Thymus (tissue), 11 donors: ENCODE measurements around the gene ARHGAP33. TPM values are rescaled to one million over a fixed set of nuclear protein-coding genes. Genes with fewer than 3 reads are reported as not detected.
"Not testable (repeated sequence)": the region's sequence is repeated elsewhere in the genome, so short reads cannot be mapped to it uniquely, and the experiment has no call there.

Experiments
- DNase-seq, 9 donors: peaks; one replicate each; pipeline ENCODE4 v3.0.0-alpha.2; 2013; ENCODE audit warnings: low spot score in 9 of 9, low read depth in 6 of 9, missing footprints in 1 of 9
- H3K27ac ChIP-seq, 2 donors: one replicate each; pipeline ENCODE4 v1.5.1; 2013; ENCODE audit warnings: control low read depth in 1 of 2, low read depth in 1 of 2, low read length in 1 of 2, mild to moderate bottlenecking in 1 of 2, moderate library complexity in 1 of 2
- H3K27me3 ChIP-seq, 2 donors: one replicate each; pipeline ENCODE4 v1.5.1; 2013; ENCODE audit warnings: low read length in 1 of 2; ENCODE audit not compliant: control insufficient read depth in 2 of 2, insufficient read depth in 1 of 2
- H3K36me3 ChIP-seq, 2 donors: one replicate each; pipeline ENCODE4 v1.5.1; 2013; ENCODE audit warnings: low read length in 1 of 2, mild to moderate bottlenecking in 1 of 2, moderate library complexity in 1 of 2; ENCODE audit not compliant: control insufficient read depth in 2 of 2, insufficient read depth in 2 of 2
- H3K4me1 ChIP-seq, 2 donors: one replicate each; pipeline ENCODE4 v1.5.1; 2013; ENCODE audit warnings: low read length in 2 of 2; ENCODE audit not compliant: control insufficient read depth in 2 of 2, insufficient read depth in 2 of 2
- H3K4me3 ChIP-seq, 2 donors: one replicate each; pipeline ENCODE4 v1.5.1; 2013; ENCODE audit warnings: low read length in 2 of 2, control low read depth in 1 of 2, mild to moderate bottlenecking in 1 of 2
- H3K9me3 ChIP-seq, 2 donors: one replicate each; pipeline ENCODE4 v1.5.1; 2013; ENCODE audit warnings: low read length in 1 of 2, mild to moderate bottlenecking in 1 of 2; ENCODE audit not compliant: control insufficient read depth in 2 of 2, insufficient read depth in 1 of 2
- WGBS: extraction: QIAGEN DNeasy Blood & Tissue Kit; methylation state at CpG from one replicate; pipeline ENCODE4 v1.1.7; 2013; 5-methylcytosine and 5-hydroxymethylcytosine counted together
- polyA plus RNA-seq: library from polyadenylated mRNA; stranded (reverse); fragments of 200-250 nt; gene quantifications from one replicate; pipeline ENCODE4 v1.2.3, GENCODE V29; 2013
- total RNA-seq: library from RNA; stranded (reverse); fragments of 120-200 nt; gene quantifications from one replicate; pipeline ENCODE4 v1.2.4, GENCODE V29; 2013
- donor health status: healthy.

The ARHGAP33 gene
- total and polyA plus RNA-seq, 2 donors = 1.5 to 18.6 TPM

GRCh38 chr19:35789195-35789977 lies 14.0 kb downstream of the ARHGAP33 start:
- Histone ChIP-seq H3K27me3 (no peaks in the 10 kb centered on the region), H3K36me3 (peaks cover 8 to 34% of the 10 kb centered on the region in 2 donors), H3K4me1 (no peaks in the 10 kb centered on the region), H3K27ac (no peak overlapping the region), H3K9me3 (no peaks in the 10 kb centered on the region), H3K4me3 (no peak overlapping the region)
- 94% methylated on average over 11 of the region's 11 CpGs for WGBS
- DNase-seq = no peak

GRCh38 chr19:35789978-35790944 lies 14.9 kb downstream of the ARHGAP33 start:
- WGBS = 96% methylated on average over 19 of the region's 19 CpGs
- Histone ChIP-seq H3K4me3 (no peak overlapping the region), H3K9me3 (no peaks in the 10 kb centered on the region), H3K4me1 (no peaks in the 10 kb centered on the region), H3K36me3 (peaks cover 8 to 26% of the 10 kb centered on the region in 2 donors), H3K27me3 (peaks cover 0 to 1% of the 10 kb centered on the region in 2 donors), H3K27ac (no peak overlapping the region)
- DNase-seq = no peak

GRCh38 chr19:35790981-35791813 lies 15.8 kb downstream of the ARHGAP33 start:
- DNase-seq = peak in 3 of 9 donors; percentile 7 to 34 (median 31)
- Histone ChIP-seq H3K36me3 (peaks cover 2 to 16% of the 10 kb centered on the region in 2 donors), H3K4me1 (no peaks in the 10 kb centered on the region), H3K4me3 (no peak overlapping the region), H3K27me3 (peaks cover 0 to 9% of the 10 kb centered on the region in 2 donors), H3K27ac (no peak overlapping the region), H3K9me3 (no peaks in the 10 kb centered on the region)
- WGBS = 80% methylated on average over 20 of the region's 20 CpGs

- H3K9me3 ChIP-seq = no peaks in the 10 kb centered on the region
- H3K4me1 ChIP-seq = no peaks in the 10 kb centered on the region
- no peak overlapping the region for H3K4me3 ChIP-seq
- 95% methylated on average over 9 of the region's 9 CpGs for WGBS
- no peak overlapping the region for H3K27ac ChIP-seq
- no peak for DNase-seq
- H3K36me3 ChIP-seq = peaks cover 0 to 12% of the 10 kb centered on the region in 2 donors
- H3K27me3 ChIP-seq = peaks cover 0 to 16% of the 10 kb centered on the region in 2 donors
Observed at GRCh38 chr19:35791814-35792279, 16.5 kb downstream of the ARHGAP33 start.

- Histone ChIP-seq H3K4me3 (no peak overlapping the region), H3K27ac (no peak overlapping the region), H3K27me3 (peaks cover 0 to 20% of the 10 kb centered on the region in 2 donors), H3K4me1 (no peaks in the 10 kb centered on the region), H3K9me3 (no peaks in the 10 kb centered on the region), H3K36me3 (peaks cover 0 to 8% of the 10 kb centered on the region in 2 donors)
- DNase-seq = no peak
- 92% methylated on average over 15 of the region's 15 CpGs for WGBS
Observed at GRCh38 chr19:35792312-35792711, 16.9 kb downstream of the ARHGAP33 start.

- no peak for DNase-seq
- H3K9me3 ChIP-seq = no peaks in the 10 kb centered on the region
- H3K27me3 ChIP-seq = peaks cover 0 to 26% of the 10 kb centered on the region in 2 donors
- no peak overlapping the region for H3K4me3 ChIP-seq
- H3K4me1 ChIP-seq = no peaks in the 10 kb centered on the region
- 92% methylated on average over 8 of the region's 8 CpGs for WGBS
- no peak overlapping the region for H3K27ac ChIP-seq
- peaks cover 0 to 2% of the 10 kb centered on the region in 2 donors for H3K36me3 ChIP-seq
Observed at GRCh38 chr19:35792888-35793287, 17.5 kb downstream of the ARHGAP33 start.

- H3K36me3 ChIP-seq = no peaks in the 10 kb centered on the region
- no peak for DNase-seq
- H3K9me3 ChIP-seq = no peaks in the 10 kb centered on the region
- H3K4me3 ChIP-seq = no peak overlapping the region
- H3K4me1 ChIP-seq = no peaks in the 10 kb centered on the region
- H3K27me3 ChIP-seq = peaks cover 0 to 32% of the 10 kb centered on the region in 2 donors
- 91% methylated on average over 7 of the region's 7 CpGs for WGBS
- H3K27ac ChIP-seq = no peak overlapping the region
Observed at GRCh38 chr19:35793381-35794165, 18.2 kb downstream of the ARHGAP33 start.

- H3K4me3 ChIP-seq, H3K9me3 ChIP-seq, H3K36me3 ChIP-seq, H3K4me1 ChIP-seq, H3K27ac ChIP-seq, DNase-seq: not testable (repeated sequence)
- H3K27me3 ChIP-seq = peaks cover 0 to 39% of the 10 kb centered on the region in 2 donors
- 90% methylated on average over 1 of the region's 1 CpG for WGBS
Observed at GRCh38 chr19:35795564-35795963, 20.2 kb downstream of the ARHGAP33 start.
